Stimulated activated CD8-positive, alpha-beta memory T cell treated with anti-CD3 and anti-CD28 coated beads, Interleukin-12 subunit alpha, Interleukin-12 subunit beta, amount 100 ng/mL, for 24 hours (primary cell): ENCODE measurements around the gene PARL.

Source experiments
- DNase-seq: peaks from one replicate; pipeline ENCODE4 v3.0.0-alpha.2; 2020; ENCODE audit errors: extremely low read depth

PARL gene

GRCh38 chr3:183818041-183818620 lies 66.5 kb downstream of the PARL start:
- DNase-seq: no peak

GRCh38 chr3:183817639-183818038 lies 67.0 kb downstream of the PARL start:
- no peak for DNase-seq

GRCh38 chr3:183816681-183817510 lies 67.8 kb downstream of the PARL start:
- no peak for DNase-seq

- DNase-seq: no peak
These were observed 68.7 kb downstream of the PARL start for GRCh38 chr3:183815951-183816475.

GRCh38 chr3:183815563-183815940 lies 69.1 kb downstream of the PARL start:
- no peak for DNase-seq

GRCh38 chr3:183814240-183814639 lies 70.4 kb downstream of the PARL start:
- DNase-seq: no peak

- no peak for DNase-seq
These were observed 71.8 kb downstream of the PARL start for GRCh38 chr3:183812761-183813445.

GRCh38 chr3:183811638-183812037 lies 73.0 kb downstream of the PARL start:
- DNase-seq: no peak

- DNase-seq: no peak
These were observed 73.8 kb downstream of the PARL start for GRCh38 chr3:183810643-183811594.

GRCh38 chr3:183809270-183809669 lies 75.4 kb downstream of the PARL start:
- DNase-seq: no peak

- no peak for DNase-seq
These were observed 76.3 kb downstream of the PARL start for GRCh38 chr3:183808355-183808754.

- DNase-seq: no peak
These were observed 76.8 kb downstream of the PARL start for GRCh38 chr3:183807881-183808280.

- DNase-seq: no peak
These were observed 77.4 kb downstream of the PARL start for GRCh38 chr3:183807209-183807728.

GRCh38 chr3:183802989-183803388 lies 81.7 kb downstream of the PARL start:
- DNase-seq: no peak

GRCh38 chr3:183801601-183802000 lies 83.1 kb downstream of the PARL start:
- no peak for DNase-seq

GRCh38 chr3:183800243-183800863 lies 84.3 kb downstream of the PARL start:
- no peak for DNase-seq

GRCh38 chr3:183799461-183799860 lies 85.2 kb downstream of the PARL start:
- no peak for DNase-seq

- DNase-seq: no peak
These were observed 86.7 kb downstream of the PARL start for GRCh38 chr3:183797996-183798395.

GRCh38 chr3:183796372-183796771 lies 88.3 kb downstream of the PARL start:
- no peak for DNase-seq

GRCh38 chr3:183794452-183794851 lies 90.2 kb downstream of the PARL start:
- no peak for DNase-seq

GRCh38 chr3:183792976-183793375 lies 91.7 kb downstream of the PARL start:
- DNase-seq: no peak
